Activated CD8-positive, alpha-beta memory T cell treated with anti-CD3 and anti-CD28 coated beads, Interleukin-2, amount 10 ng/mL, durations not matched to agents 7 days and 5 days (primary cell): ENCODE results near the gene ST3GAL6. TPM values are rescaled to one million over a fixed set of nuclear protein-coding genes. Genes with fewer than 3 reads are reported as not detected.
A peak's percentile ranks its signal among the peaks of the same experiment; 100 is the strongest.

Source experiments
- ATAC-seq: fragments of 150-1000 bp; cut with Tn5 transposase; one replicate; pipeline ENCODE4 v1.10.0; 2021; ENCODE audit warnings: moderate library complexity
- CTCF ChIA-PET: fragments of 350-600 bp; sonication (Branson Sonifier 250); formaldehyde crosslinking; loops from one replicate; lab custom pipeline; 2021; ENCODE audit warnings: antibody characterized with exemption; lab: Charles Lee
- DNase-seq: peaks from one replicate; pipeline ENCODE4 v3.0.0-alpha.2; 2020
- H3K27ac Mint-ChIP-seq: one replicate; pipeline ENCODE4 v1.8.0; 2021; ENCODE audit warnings: mild to moderate bottlenecking, mixed read lengths
- H3K27me3 Mint-ChIP-seq: one replicate; pipeline ENCODE4 v1.8.0; 2021; ENCODE audit warnings: mixed read lengths
- H3K36me3 Mint-ChIP-seq: one replicate; pipeline ENCODE4 v1.8.0; 2021; ENCODE audit warnings: mild to moderate bottlenecking, mixed read lengths
- H3K4me1 Mint-ChIP-seq: one replicate; pipeline ENCODE4 v1.8.0; 2021; ENCODE audit warnings: mixed read lengths
- H3K4me3 Mint-ChIP-seq: one replicate; pipeline ENCODE4 v1.8.0; 2021; ENCODE audit warnings: mild to moderate bottlenecking, moderate library complexity, mixed read lengths
- H3K9me3 Mint-ChIP-seq: one replicate; pipeline ENCODE4 v1.8.0; 2022; ENCODE audit warnings: low read depth, mixed read lengths
- total RNA-seq, 2 experiments: library from RNA; stranded (reverse); gene quantifications; one replicate each; pipeline ENCODE4 v1.2.3, GENCODE V29; 2021

The ST3GAL6 gene
- total RNA-seq, 2 experiments from 2014 or later = 0.12 TPM; not detected in 1

GRCh38 chr3:98770261-98771039 is 7.3 kb downstream of the ST3GAL6 start:
- H3K27me3 Mint-ChIP-seq = peaks cover 36% of the 10 kb centered on the region
- CTCF ChIA-PET = no interaction called here
- peak; percentile 44 for DNase-seq
- peaks cover 8% of the 10 kb centered on the region for H3K4me1 Mint-ChIP-seq
- H3K27ac Mint-ChIP-seq = no peak overlapping the region
- ATAC-seq = peak; percentile 39
- H3K9me3 Mint-ChIP-seq = no peaks in the 10 kb centered on the region
- H3K36me3 Mint-ChIP-seq = no peaks in the 10 kb centered on the region
- H3K4me3 Mint-ChIP-seq = no peak overlapping the region

- no peak overlapping the region for H3K27ac Mint-ChIP-seq
- ATAC-seq (no peak), DNase-seq (no peak)
- H3K36me3 Mint-ChIP-seq = no peaks in the 10 kb centered on the region
- peaks cover 37% of the 10 kb centered on the region for H3K27me3 Mint-ChIP-seq
- H3K4me3 Mint-ChIP-seq = no peak overlapping the region
- peaks cover 8% of the 10 kb centered on the region for H3K4me1 Mint-ChIP-seq
- no peaks in the 10 kb centered on the region for H3K9me3 Mint-ChIP-seq
- CTCF ChIA-PET = no interaction called here
These were observed 8.9 kb downstream of the ST3GAL6 start for GRCh38 chr3:98772022-98772421.

- DNase-seq (no peak), ATAC-seq (no peak)
- peaks cover 6% of the 10 kb centered on the region for H3K4me1 Mint-ChIP-seq
- H3K27ac Mint-ChIP-seq = no peak overlapping the region
- peaks cover 24% of the 10 kb centered on the region for H3K27me3 Mint-ChIP-seq
- CTCF ChIA-PET = no interaction called here
- no peaks in the 10 kb centered on the region for H3K9me3 Mint-ChIP-seq
- no peaks in the 10 kb centered on the region for H3K36me3 Mint-ChIP-seq
- H3K4me3 Mint-ChIP-seq = no peak overlapping the region
These were observed 12.5 kb downstream of the ST3GAL6 start for GRCh38 chr3:98775459-98776139.

GRCh38 chr3:98776140-98776493 is 13.0 kb downstream of the ST3GAL6 start:
- H3K36me3 Mint-ChIP-seq = no peaks in the 10 kb centered on the region
- H3K4me3 Mint-ChIP-seq = no peak overlapping the region
- no peak for ATAC-seq
- H3K27me3 Mint-ChIP-seq = peaks cover 24% of the 10 kb centered on the region
- DNase-seq = no peak
- H3K9me3 Mint-ChIP-seq = no peaks in the 10 kb centered on the region
- peaks cover 3% of the 10 kb centered on the region for H3K4me1 Mint-ChIP-seq
- H3K27ac Mint-ChIP-seq = no peak overlapping the region
- CTCF ChIA-PET = no interaction called here

GRCh38 chr3:98777286-98777685 is 14.1 kb downstream of the ST3GAL6 start:
- H3K4me1 Mint-ChIP-seq = peaks cover 3% of the 10 kb centered on the region
- peaks cover 24% of the 10 kb centered on the region for H3K27me3 Mint-ChIP-seq
- H3K36me3 Mint-ChIP-seq = no peaks in the 10 kb centered on the region
- no peak overlapping the region for H3K4me3 Mint-ChIP-seq
- no peak overlapping the region for H3K27ac Mint-ChIP-seq
- no peak for ATAC-seq
- CTCF ChIA-PET = no interaction called here
- H3K9me3 Mint-ChIP-seq = no peaks in the 10 kb centered on the region
- no peak for DNase-seq

DNA sequence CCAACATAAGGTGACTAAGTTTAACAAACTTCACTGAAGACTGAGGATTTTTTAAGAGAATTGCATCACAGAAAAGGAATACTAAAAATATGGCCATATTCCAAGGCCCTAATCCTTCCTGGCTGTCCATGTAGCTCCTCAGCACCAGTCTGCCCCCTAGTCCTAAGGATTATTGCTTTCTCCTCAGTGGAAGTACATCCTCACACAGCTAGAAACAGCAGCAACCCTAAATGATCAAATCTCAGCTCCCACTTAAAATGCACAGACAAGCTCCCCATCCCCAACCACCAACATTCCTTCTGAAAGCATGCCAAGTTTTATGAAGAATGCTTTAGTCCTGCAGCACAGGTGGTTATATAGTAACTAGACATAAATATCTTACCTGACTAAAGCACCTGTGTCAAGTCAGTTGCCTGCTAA is 14.7 kb downstream of the ST3GAL6 start:
- CTCF ChIA-PET = no interaction called here
- Mint-ChIP-seq H3K27ac (no peak overlapping the region), H3K4me3 (no peak overlapping the region), H3K27me3 (peaks cover 24% of the 10 kb centered on the region), H3K4me1 (peaks cover 3% of the 10 kb centered on the region), H3K36me3 (no peaks in the 10 kb centered on the region), H3K9me3 (no peaks in the 10 kb centered on the region)
- DNase-seq = no peak
- no peak for ATAC-seq

GRCh38 chr3:98778383-98778782 is 15.2 kb downstream of the ST3GAL6 start:
- H3K9me3 Mint-ChIP-seq = no peaks in the 10 kb centered on the region
- H3K4me3 Mint-ChIP-seq = no peak overlapping the region
- no peaks in the 10 kb centered on the region for H3K36me3 Mint-ChIP-seq
- DNase-seq (no peak), ATAC-seq (no peak)
- H3K27ac Mint-ChIP-seq = no peak overlapping the region
- CTCF ChIA-PET = no interaction called here
- peaks cover 27% of the 10 kb centered on the region for H3K27me3 Mint-ChIP-seq
- peaks cover 3% of the 10 kb centered on the region for H3K4me1 Mint-ChIP-seq

GRCh38 chr3:98778852-98779413 is 15.8 kb downstream of the ST3GAL6 start:
- Mint-ChIP-seq H3K27me3 (peaks cover 25% of the 10 kb centered on the region), H3K4me1 (peaks cover 3% of the 10 kb centered on the region), H3K36me3 (no peaks in the 10 kb centered on the region), H3K9me3 (no peaks in the 10 kb centered on the region), H3K27ac (no peak overlapping the region), H3K4me3 (no peak overlapping the region)
- no peak for DNase-seq
- CTCF ChIA-PET = no interaction called here
- ATAC-seq = no peak

GRCh38 chr3:98779541-98780335 is 16.6 kb downstream of the ST3GAL6 start:
- H3K4me3 Mint-ChIP-seq = no peak overlapping the region
- no peaks in the 10 kb centered on the region for H3K9me3 Mint-ChIP-seq
- no peaks in the 10 kb centered on the region for H3K36me3 Mint-ChIP-seq
- peaks cover 3% of the 10 kb centered on the region for H3K4me1 Mint-ChIP-seq
- peaks cover 18% of the 10 kb centered on the region for H3K27me3 Mint-ChIP-seq
- H3K27ac Mint-ChIP-seq = no peak overlapping the region
- CTCF ChIA-PET = no interaction called here
- ATAC-seq (no peak), DNase-seq (no peak)

DNA sequence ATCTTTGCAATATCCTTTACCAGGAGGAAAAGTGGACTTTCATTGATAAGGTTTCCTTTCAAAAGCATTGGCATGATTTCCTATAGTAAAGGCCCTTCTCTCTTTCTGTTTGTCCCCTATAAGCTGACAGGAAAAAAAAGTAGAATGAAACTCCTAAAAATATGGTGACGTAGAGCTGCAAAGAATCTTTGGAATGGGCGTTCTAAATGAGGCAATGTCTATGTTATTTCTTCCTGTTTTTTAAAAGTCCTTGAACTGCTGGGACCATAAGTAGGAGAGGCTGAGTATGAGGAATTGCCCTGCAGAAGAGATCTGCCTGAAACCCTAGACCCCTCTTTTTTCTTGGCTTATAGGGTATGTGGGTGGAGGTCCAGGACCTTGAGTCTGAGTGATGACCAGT is 17.2 kb downstream of the ST3GAL6 start:
- H3K4me3 Mint-ChIP-seq = no peak overlapping the region
- no peak for DNase-seq
- no peaks in the 10 kb centered on the region for H3K36me3 Mint-ChIP-seq
- peaks cover 16% of the 10 kb centered on the region for H3K27me3 Mint-ChIP-seq
- no peak overlapping the region for H3K27ac Mint-ChIP-seq
- no peak for ATAC-seq
- peaks cover 3% of the 10 kb centered on the region for H3K4me1 Mint-ChIP-seq
- no peaks in the 10 kb centered on the region for H3K9me3 Mint-ChIP-seq
- CTCF ChIA-PET = no interaction called here

DNA sequence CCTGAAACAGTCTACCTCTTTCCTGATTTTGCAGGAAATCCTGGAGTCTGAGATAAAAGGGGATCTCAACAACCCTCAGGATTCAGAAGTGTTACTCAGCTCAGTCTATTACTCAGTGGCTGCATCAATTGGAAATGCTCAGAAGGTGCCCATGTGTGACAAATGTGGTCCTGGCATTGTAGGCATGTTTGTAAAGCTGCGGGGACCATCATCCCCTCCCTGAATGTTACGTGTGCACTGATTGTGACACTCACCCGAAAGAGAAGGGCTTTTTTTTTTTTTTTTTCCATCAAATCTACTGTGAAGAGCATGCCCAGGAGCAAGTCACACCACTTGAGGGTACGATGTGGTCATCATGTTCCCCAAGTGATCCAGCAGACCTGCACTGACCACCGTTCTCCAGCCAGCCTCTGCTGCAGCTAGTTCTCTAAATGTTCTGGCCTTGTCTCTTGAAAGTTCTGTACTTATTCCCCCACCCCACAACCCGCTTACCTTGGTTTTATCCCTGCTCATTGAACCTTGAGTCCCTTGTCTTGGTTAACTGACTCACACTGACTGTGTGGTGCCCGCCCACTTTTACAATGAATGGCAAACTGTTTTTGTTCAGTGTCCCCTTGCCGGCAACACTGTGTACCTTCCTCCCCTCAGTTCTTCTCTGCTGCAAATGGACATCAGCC is 19.8 kb downstream of the ST3GAL6 start:
- peaks cover 24% of the 10 kb centered on the region for H3K27me3 Mint-ChIP-seq
- no peaks in the 10 kb centered on the region for H3K9me3 Mint-ChIP-seq
- no peaks in the 10 kb centered on the region for H3K36me3 Mint-ChIP-seq
- H3K4me3 Mint-ChIP-seq = no peak overlapping the region
- no peak overlapping the region for H3K27ac Mint-ChIP-seq
- ATAC-seq (no peak), DNase-seq (no peak)
- H3K4me1 Mint-ChIP-seq = peaks cover 3% of the 10 kb centered on the region
- CTCF ChIA-PET = no interaction called here

GRCh38 chr3:98784042-98784441 is 20.9 kb downstream of the ST3GAL6 start:
- no peaks in the 10 kb centered on the region for H3K36me3 Mint-ChIP-seq

More at GRCh38 chr3:98784042-98784441, 20.9 kb downstream of the ST3GAL6 start:
- Mint-ChIP-seq H3K27ac (no peak overlapping the region), H3K4me3 (no peak overlapping the region), H3K9me3 (no peaks in the 10 kb centered on the region), H3K4me1 (no peaks in the 10 kb centered on the region), H3K27me3 (peaks cover 26% of the 10 kb centered on the region)
- DNase-seq (no peak), ATAC-seq (no peak)
- CTCF ChIA-PET = no interaction called here
